Lower leg skin (tissue), 4 donors: ENCODE results near the gene ZNHIT2. TPM values are rescaled to one million over a fixed set of nuclear protein-coding genes. Genes with fewer than 3 reads are reported as not detected.

Experiments used
- DNase-seq, 2 donors: peaks; one replicate each; pipeline ENCODE4 v3.0.0-alpha.2; 2019; ENCODE audit warnings: low spot score in 2 of 2
- H3K4me3 ChIP-seq: fragments of 200-600 bp; sonication (generic); 2 replicates; pipeline ENCODE4 v1.5.1; 2017; ENCODE audit warnings: mild to moderate bottlenecking, low read depth; ENCODE audit not compliant: poor library complexity, severe bottlenecking
- POLR2A ChIP-seq, 2 donors: fragments of 450-650 bp; IDR thresholded peaks; one replicate each; pipeline ENCODE4 v1.6.1; 2016 to 2017; ENCODE audit warnings: antibody characterized with exemption in 2 of 2, mild to moderate bottlenecking in 1 of 2, moderate library complexity in 1 of 2
- WGBS, 2 donors: methylation state at CpG; one replicate each; pipeline ENCODE4 v1.1.5; 2018; 5-methylcytosine and 5-hydroxymethylcytosine counted together
- intact Hi-C: fragments of 100-400 bp; cut with DNase I; formaldehyde crosslinking; loops from one replicate; pipeline ENCODE4 v1.15.0; 2023; ENCODE audit warnings: low total_unique reads
- total RNA-seq, 4 donors: library from RNA; depleted of rRNA; stranded (reverse); fragments of >200 nt; gene quantifications; one replicate each; pipeline ENCODE4 v1.1.0, GENCODE V29; 2016
- TF ChIP-seq, protein P1 (sequence below), 3 donors: fragments of 450-650 bp; IDR thresholded peaks; one replicate each; pipeline ENCODE4 v1.5.1; 2016; ENCODE audit warnings: antibody characterized with exemption in 3 of 3, mild to moderate bottlenecking in 3 of 3, moderate library complexity in 2 of 3

Gene ZNHIT2
- total RNA-seq, 4 donors from 2014 or later, result 10.7 to 24.9 (median 17.7) TPM

DNA sequence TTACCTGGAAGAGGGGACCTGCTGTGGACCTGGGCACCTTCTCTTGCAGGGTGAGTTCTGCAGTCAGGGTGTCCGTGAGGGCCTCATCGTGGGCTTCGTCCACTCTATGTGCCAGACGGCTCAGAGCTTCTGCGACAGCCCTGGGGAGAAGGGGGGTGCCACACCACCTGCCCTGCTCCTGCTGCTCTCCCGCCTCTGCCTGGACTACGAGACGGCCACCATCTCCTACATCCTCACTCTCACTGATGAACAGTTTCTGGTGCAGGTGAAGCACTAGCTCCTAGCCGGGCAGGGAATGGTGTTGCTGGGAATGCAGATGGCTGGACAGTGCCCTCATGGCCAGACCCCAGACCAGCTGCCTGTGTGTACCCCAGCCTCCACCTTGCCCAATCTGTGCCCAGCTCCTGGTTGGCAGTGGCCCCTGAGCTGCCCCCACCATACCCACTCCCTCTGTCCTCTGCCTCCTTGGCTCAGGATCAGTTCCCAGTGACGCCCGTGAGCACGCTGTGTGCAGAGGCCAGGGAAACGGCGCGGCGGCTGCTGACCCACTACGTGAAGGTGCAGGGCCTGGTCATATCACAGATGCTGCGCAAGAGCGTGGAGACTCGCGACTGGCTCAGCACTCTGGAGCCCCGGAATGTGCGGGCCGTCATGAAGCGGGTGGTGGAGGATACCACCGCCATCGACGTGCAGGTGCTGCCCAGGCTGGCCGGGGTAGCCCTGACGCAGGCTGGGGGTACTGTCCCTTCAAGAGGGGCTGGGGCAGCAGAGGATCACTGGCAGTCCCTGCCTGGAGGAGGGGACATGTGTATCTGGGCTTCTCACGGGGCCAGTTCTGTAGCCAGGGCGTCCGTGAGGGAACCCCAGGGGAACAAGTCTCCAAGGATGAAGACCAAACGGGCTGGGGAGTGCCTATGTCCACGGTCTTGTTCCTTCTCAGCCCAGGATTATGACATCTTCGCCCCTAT is 8.0 kb downstream of the ZNHIT2 start:
- WGBS, 2 donors, result 84 to 86% methylated on average over 30 of the region's 36 CpGs
- intact Hi-C loops, result loop anchor here (5.0 kb wide), 1 partner anchor 262 kb away; no protein-coding TSS in a partner anchor
- no peak overlapping the region for H3K4me3 ChIP-seq
- DNase-seq, result no peak
- TF ChIP-seq POLR2A (IDR thresholded peaks at IDR 0.05), result no peak
- TF ChIP-seq, protein P1, sequence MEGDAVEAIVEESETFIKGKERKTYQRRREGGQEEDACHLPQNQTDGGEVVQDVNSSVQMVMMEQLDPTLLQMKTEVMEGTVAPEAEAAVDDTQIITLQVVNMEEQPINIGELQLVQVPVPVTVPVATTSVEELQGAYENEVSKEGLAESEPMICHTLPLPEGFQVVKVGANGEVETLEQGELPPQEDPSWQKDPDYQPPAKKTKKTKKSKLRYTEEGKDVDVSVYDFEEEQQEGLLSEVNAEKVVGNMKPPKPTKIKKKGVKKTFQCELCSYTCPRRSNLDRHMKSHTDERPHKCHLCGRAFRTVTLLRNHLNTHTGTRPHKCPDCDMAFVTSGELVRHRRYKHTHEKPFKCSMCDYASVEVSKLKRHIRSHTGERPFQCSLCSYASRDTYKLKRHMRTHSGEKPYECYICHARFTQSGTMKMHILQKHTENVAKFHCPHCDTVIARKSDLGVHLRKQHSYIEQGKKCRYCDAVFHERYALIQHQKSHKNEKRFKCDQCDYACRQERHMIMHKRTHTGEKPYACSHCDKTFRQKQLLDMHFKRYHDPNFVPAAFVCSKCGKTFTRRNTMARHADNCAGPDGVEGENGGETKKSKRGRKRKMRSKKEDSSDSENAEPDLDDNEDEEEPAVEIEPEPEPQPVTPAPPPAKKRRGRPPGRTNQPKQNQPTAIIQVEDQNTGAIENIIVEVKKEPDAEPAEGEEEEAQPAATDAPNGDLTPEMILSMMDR (IDR thresholded peaks at IDR 0.05), result no peak

DNA sequence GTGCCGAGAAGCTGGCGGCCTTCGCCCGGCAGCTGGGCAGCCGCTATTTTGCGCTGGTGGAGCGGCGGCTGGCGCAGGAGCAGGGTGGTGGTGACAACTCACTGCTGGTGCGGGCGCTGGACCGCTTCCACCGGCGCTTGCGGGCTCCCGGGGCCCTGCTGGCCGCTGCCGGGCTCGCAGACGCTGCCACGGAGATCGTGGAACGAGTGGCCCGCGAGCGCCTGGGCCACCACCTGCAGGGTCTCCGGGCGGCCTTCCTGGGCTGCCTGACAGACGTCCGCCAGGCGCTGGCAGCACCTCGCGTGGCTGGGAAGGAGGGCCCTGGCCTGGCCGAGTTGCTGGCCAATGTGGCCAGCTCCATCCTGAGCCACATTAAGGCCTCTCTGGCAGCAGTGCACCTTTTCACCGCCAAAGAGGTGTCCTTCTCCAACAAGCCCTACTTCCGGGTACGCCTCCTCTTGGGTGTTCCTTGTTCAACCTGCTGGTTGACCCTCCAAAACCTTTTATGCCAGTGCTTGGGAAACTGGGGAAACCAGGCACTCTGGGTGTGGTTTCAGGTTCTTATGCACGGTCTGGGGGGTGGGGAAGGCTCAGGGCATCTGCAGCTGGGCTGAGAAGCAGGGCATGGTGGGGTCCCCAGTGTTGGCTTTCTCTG is 8.9 kb downstream of the ZNHIT2 start:
- no peak for DNase-seq
- 89 to 90% methylated on average over 21 to 38 of the region's 38 CpGs for WGBS, 2 donors
- no peak for TF ChIP-seq POLR2A (IDR thresholded peaks at IDR 0.05)
- TF ChIP-seq, protein P1 (IDR thresholded peaks at IDR 0.05), result no peak
- intact Hi-C loops, result no loop called here
- H3K4me3 ChIP-seq, result no peak overlapping the region

DNA sequence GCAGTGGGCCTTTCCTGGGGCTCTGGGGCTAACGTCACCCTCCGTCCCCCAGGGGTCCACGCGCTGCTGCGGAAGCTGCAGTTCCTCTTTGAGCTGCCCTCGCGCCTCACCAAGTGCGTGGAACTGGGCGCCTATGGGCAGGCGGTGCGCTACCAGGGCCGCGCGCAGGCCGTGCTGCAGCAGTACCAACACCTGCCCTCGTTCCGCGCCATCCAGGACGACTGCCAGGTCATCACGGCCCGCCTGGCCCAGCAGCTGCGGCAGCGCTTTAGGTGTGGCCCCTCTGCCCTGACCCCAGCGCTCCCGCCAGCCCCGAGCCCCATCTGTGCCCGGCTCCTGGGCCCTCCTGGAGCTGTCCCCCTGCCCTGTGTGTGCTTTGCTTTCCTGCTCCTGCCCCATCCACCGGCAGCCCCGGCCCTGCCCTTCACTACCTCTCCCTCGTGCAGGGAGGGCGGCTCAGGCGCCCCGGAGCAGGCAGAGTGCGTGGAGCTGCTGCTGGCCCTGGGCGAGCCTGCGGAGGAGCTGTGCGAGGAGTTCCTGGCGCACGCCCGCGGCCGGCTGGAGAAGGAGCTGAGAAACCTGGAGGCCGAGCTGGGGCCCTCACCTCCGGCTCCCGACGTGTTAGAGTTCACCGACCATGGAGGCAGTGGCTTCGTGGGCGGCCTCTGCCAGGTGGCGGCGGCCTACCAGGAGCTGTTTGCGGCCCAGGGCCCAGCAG is 9.6 kb downstream of the ZNHIT2 start:
- intact Hi-C loops, result no loop called here
- 93 to 95% methylated on average over 36 to 50 of the region's 52 CpGs for WGBS, 2 donors
- DNase-seq, result no peak

DNA sequence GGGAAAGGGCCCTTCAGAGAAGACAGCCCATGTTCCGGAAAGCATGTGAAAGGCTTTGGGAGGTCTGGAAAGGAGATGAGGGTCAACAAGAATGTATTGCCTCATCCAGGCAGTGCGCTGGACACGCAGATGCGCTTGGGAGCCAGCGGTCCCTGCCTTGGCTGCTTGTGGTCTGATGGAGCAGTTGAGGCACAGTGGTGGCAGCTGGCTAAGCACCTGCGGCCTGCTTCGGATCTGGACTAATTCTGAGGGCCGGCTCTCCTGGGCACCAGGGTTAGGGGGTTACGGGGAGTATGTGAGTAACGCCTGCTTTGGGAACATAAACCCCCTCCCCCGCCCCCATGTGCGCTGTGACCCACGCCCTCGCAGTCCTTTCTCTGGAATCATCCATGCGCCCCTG is 10.4 kb downstream of the ZNHIT2 start:
- no peak overlapping the region for H3K4me3 ChIP-seq
- 97% methylated on average over 10 to 15 of the region's 15 CpGs for WGBS, 2 donors
- no peak for TF ChIP-seq POLR2A (IDR thresholded peaks at IDR 0.05)
- TF ChIP-seq, protein P1 (IDR thresholded peaks at IDR 0.05), result no peak
- intact Hi-C loops, result no loop called here
- no peak for DNase-seq

More for the DNA sequence above, 9.6 kb downstream of the ZNHIT2 start:
- TF ChIP-seq, protein P1 (IDR thresholded peaks at IDR 0.05), result no peak
- no peak for TF ChIP-seq POLR2A (IDR thresholded peaks at IDR 0.05)
- H3K4me3 ChIP-seq, result no peak overlapping the region

DNA sequence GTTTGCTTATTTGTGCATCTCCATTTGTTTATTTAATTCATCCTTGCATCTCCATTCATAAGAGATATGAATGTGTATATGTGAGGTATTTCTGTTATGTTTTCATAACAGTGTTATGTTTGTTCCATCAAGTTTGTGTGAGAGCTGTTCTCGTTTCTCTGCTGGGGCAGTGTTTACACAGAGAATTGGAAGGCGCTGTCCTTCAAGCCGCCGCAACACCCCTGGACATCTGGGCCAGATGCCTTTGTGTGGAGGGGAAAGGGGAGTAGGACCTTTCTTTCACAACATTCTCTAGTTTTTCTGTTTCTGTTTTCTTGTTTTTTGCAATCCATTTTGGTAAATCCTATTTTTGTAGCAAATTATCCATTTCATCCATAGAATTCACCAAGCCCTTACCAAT is 12.9 kb downstream of the ZNHIT2 start:
- no peak for DNase-seq
- TF ChIP-seq, protein P1 (IDR thresholded peaks at IDR 0.05), result no peak
- TF ChIP-seq POLR2A (IDR thresholded peaks at IDR 0.05), result no peak
- no peak overlapping the region for H3K4me3 ChIP-seq
- intact Hi-C loops, result no loop called here
- 81 to 86% methylated on average over 4 of the region's 4 CpGs for WGBS, 2 donors
